Brain microvascular endothelial cell (primary cell): ENCODE data around the gene ZNRF3.

Experiments used
- DNase-seq: peaks from one replicate; pipeline ENCODE4 v3.0.0-alpha.2; 2020
- H3K27ac ChIP-seq: fragments of 250-450 bp; sonication (Bioruptor Pico); 2 replicates; pipeline ENCODE4 v1.5.1; 2020; ENCODE audit warnings: mild to moderate bottlenecking, moderate library complexity
- H3K27me3 ChIP-seq: fragments of 250-450 bp; sonication (Bioruptor Pico); replicated peaks from 2 replicates; pipeline ENCODE4 v1.5.1; 2020; ENCODE audit warnings: mild to moderate bottlenecking
- H3K36me3 ChIP-seq: fragments of 250-450 bp; sonication (Bioruptor Pico); replicated peaks from 2 replicates; pipeline ENCODE4 v1.5.1; 2020; ENCODE audit warnings: mild to moderate bottlenecking
- H3K4me3 ChIP-seq: 2 replicates; pipeline ENCODE4 v1.5.1; 2011; ENCODE audit warnings: low read depth, mild to moderate bottlenecking, control low read depth, low read length, moderate library complexity
- in situ Hi-C: cut with HindIII; loops from 2 replicates; pipeline ENCODE4 v1.10.0; 2017; ENCODE audit warnings: low sequenced_read_pairs, low pct_ligation_motif_present
- TF ChIP-seq, protein P1 (sequence below): IDR thresholded peaks from 2 replicates; pipeline ENCODE4 v1.5.1; 2011; ENCODE audit warnings: low read depth, mild to moderate bottlenecking, moderate library complexity, low read length, control low read depth, inconsistent platforms; ENCODE audit errors: missing control alignments

ZNRF3 gene

GRCh38 chr22:28914201-28914600 is 30.8 kb downstream of the ZNRF3 start:
- no peak for DNase-seq
- TF ChIP-seq, protein P1, sequence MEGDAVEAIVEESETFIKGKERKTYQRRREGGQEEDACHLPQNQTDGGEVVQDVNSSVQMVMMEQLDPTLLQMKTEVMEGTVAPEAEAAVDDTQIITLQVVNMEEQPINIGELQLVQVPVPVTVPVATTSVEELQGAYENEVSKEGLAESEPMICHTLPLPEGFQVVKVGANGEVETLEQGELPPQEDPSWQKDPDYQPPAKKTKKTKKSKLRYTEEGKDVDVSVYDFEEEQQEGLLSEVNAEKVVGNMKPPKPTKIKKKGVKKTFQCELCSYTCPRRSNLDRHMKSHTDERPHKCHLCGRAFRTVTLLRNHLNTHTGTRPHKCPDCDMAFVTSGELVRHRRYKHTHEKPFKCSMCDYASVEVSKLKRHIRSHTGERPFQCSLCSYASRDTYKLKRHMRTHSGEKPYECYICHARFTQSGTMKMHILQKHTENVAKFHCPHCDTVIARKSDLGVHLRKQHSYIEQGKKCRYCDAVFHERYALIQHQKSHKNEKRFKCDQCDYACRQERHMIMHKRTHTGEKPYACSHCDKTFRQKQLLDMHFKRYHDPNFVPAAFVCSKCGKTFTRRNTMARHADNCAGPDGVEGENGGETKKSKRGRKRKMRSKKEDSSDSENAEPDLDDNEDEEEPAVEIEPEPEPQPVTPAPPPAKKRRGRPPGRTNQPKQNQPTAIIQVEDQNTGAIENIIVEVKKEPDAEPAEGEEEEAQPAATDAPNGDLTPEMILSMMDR, result no peak
- in situ Hi-C loops, result no loop called here
- Histone ChIP-seq H3K36me3 (no peaks in the 10 kb centered on the region), H3K4me3 (no peak overlapping the region), H3K27me3 (no peaks in the 10 kb centered on the region), H3K27ac (no peak overlapping the region)

DNA sequence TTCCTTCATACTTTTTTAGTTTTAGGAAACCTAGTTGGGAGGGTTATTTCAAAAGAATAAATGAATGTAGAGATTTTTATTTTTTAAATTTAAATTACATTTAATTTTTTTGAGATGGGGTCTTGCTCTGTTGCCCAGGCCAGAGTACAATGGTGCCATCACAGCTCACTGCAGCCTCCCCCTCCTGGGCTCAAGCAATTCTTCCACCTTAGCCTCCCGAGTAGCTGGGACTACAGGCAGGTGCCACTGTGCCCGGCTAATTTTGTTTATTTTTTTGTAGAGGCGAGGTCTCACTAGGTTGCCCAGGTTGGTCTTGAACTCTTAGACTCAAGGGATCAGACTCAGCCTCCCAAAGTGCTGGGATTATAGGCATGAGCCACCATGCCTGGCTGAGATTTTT is 32.6 kb downstream of the ZNRF3 start:
- in situ Hi-C loops, result no loop called here

DNA sequence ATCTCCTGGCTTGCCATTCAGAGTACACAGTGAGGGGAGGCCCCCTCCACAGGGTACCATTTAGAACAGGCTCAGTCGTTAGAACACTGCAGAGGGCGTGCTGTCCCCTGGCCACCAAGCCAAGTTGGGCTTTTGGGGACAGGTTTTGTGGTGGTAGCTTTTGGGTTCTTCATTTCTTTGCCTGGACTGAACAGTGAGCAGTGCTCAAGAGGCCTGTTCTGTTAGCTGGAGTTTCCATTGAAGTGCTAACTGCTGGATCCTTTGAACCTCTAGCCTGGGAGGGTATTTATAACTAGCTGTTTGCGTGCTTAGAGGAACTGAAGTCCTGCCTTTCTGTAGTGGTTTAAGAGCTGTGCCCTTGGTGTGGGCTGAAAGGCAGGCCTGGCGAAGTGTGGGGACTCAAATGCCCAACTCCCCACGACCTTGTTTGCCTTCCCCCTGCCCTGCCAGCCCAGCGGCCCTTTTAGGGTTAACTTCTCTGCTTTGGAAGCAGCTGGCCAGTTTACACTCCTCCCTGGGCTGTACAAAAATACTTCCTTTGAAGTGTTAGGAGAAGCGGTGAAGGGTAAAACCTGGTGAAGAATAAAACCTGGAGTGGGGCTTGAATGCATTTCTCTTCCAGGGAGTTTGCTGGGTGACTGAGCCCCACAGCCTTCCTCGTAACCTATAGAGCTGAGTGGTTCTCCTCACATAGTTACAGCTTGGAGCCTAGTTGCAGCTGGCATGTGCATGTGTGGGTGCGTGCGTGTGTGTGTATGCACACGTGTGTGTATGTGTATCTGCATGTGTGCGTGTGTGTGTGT is 34.6 kb downstream of the ZNRF3 start:
- DNase-seq, result no peak
- Histone ChIP-seq H3K27ac (no peak overlapping the region), H3K36me3 (no peaks in the 10 kb centered on the region), H3K27me3 (no peaks in the 10 kb centered on the region), H3K4me3 (no peak overlapping the region)
- in situ Hi-C loops, result no loop called here
- TF ChIP-seq, protein P1, result no peak

More for the DNA sequence above, 32.6 kb downstream of the ZNRF3 start:
- Histone ChIP-seq H3K4me3 (no peak overlapping the region), H3K27me3 (no peaks in the 10 kb centered on the region), H3K27ac (no peak overlapping the region), H3K36me3 (no peaks in the 10 kb centered on the region)
- DNase-seq, result no peak
- TF ChIP-seq, protein P1, result no peak

- TF ChIP-seq, protein P1, result no peak
- DNase-seq, result no peak
- Histone ChIP-seq H3K36me3 (no peaks in the 10 kb centered on the region), H3K27me3 (no peaks in the 10 kb centered on the region), H3K27ac (no peak overlapping the region), H3K4me3 (no peak overlapping the region)
- in situ Hi-C loops, result no loop called here
These were observed 35.3 kb downstream of the ZNRF3 start for GRCh38 chr22:28918550-28919271.

- Histone ChIP-seq H3K4me3 (no peak overlapping the region), H3K27me3 (no peaks in the 10 kb centered on the region), H3K36me3 (no peaks in the 10 kb centered on the region), H3K27ac (no peak overlapping the region)
- in situ Hi-C loops, result no loop called here
- DNase-seq, result no peak
- TF ChIP-seq, protein P1, result no peak
These were observed 37.6 kb downstream of the ZNRF3 start for GRCh38 chr22:28920757-28921584.
